GM23248 (cell line): ENCODE measurements around the gene OBI1.

ENCODE experiments used
- EZH2 ChIP-seq: fragments of 200-600 bp; sonication (generic); IDR thresholded peaks from 2 replicates; pipeline ENCODE4 v1.6.1; 2018; ENCODE audit warnings: antibody characterized with exemption, mild to moderate bottlenecking; ENCODE audit not compliant: insufficient read depth, poor library complexity, severe bottlenecking
- EZH2phosphoT487 ChIP-seq: fragments of 200-600 bp; sonication (generic); IDR thresholded peaks from 2 replicates; pipeline ENCODE4 v1.6.1; 2018; ENCODE audit warnings: antibody characterized with exemption, moderate library complexity, mild to moderate bottlenecking, low read depth; ENCODE audit not compliant: insufficient read depth

- TF ChIP-seq EZH2 = no peak
- TF ChIP-seq EZH2phosphoT487 = no peak
Measured at GRCh38 chr13:78660495-78660857, 1.5 kb upstream of the OBI1 start.
